K562 (cell line): ENCODE results near the gene RSPH9. TPM values are rescaled to one million over a fixed set of nuclear protein-coding genes. Genes with fewer than 3 reads are reported as not detected.

Experiments used
- CBFA2T2 ChIP-seq: fragments of 450-650 bp; conservative IDR thresholded peaks from 2 replicates; pipeline ENCODE4 v1.6.1; 2017; ENCODE audit warnings: mild to moderate bottlenecking
- ERF ChIP-seq: fragments of 450-650 bp; formaldehyde crosslinking; IDR thresholded peaks from 2 replicates; pipeline ENCODE4 v1.4.0; 2020; ENCODE audit warnings: mild to moderate bottlenecking, mixed read lengths
- HIVEP1 ChIP-seq: fragments of 250-450 bp; sonication (Bioruptor Pico); IDR thresholded peaks from 2 replicates; pipeline ENCODE4 v1.4.0; 2020; ENCODE audit warnings: mild to moderate bottlenecking
- KDM1A ChIP-seq, 2 experiments: fragments of 450-650 bp; IDR thresholded peaks; 2 replicates each; pipeline ENCODE4 v1.6.1; 2016; ENCODE audit warnings: mild to moderate bottlenecking in 2 of 2
- KLF13 ChIP-seq: fragments of 450-650 bp; IDR thresholded peaks from 2 replicates; pipeline ENCODE4 v1.6.1; 2016; ENCODE audit warnings: missing genetic modification characterization, low read depth, mild to moderate bottlenecking, missing compliant biosample characterization, moderate library complexity, borderline replicate concordance
- KLF16 ChIP-seq: IDR thresholded peaks from 2 replicates; pipeline ENCODE4 v1.6.1; 2016; ENCODE audit warnings: antibody characterized with exemption
- MAFF ChIP-seq: IDR thresholded peaks from 2 replicates; pipeline ENCODE4 v1.6.1; 2012; ENCODE audit warnings: low read length, improper control_type of control experiment
- NRF1 ChIP-seq, 2 experiments: fragments of 450-650 bp; IDR thresholded peaks in 1 of 2; conservative IDR thresholded peaks in 1 of 2; 2 replicates each; pipeline ENCODE4 v1.6.1; 2014; ENCODE audit warnings: mild to moderate bottlenecking in 2 of 2
- PCBP1 ChIP-seq: fragments of 200-400 bp; formaldehyde crosslinking; IDR thresholded peaks from 2 replicates; pipeline ENCODE4 v1.6.1; 2018; ENCODE audit warnings: mild to moderate bottlenecking, low read depth, low read length; ENCODE audit not compliant: poor library complexity, severe bottlenecking
- POLR3G ChIP-seq: IDR thresholded peaks from 2 replicates; pipeline ENCODE4 v1.6.1; 2011; ENCODE audit not compliant: insufficient read length, insufficient replicate concordance; ENCODE audit errors: extremely low read depth
- RBM14 ChIP-seq: fragments of 200-400 bp; formaldehyde crosslinking; IDR thresholded peaks from 2 replicates; pipeline ENCODE4 v1.6.1; 2018; ENCODE audit warnings: low read depth, mild to moderate bottlenecking, low read length, moderate library complexity, borderline replicate concordance; ENCODE audit not compliant: insufficient read depth
- SMARCA5 ChIP-seq: fragments of 450-650 bp; IDR thresholded peaks from 2 replicates; pipeline ENCODE4 v1.6.1; 2016
- SMARCC2 ChIP-seq: fragments of 450-650 bp; IDR thresholded peaks from 2 replicates; pipeline ENCODE4 v1.6.1; 2017; ENCODE audit warnings: antibody characterized with exemption, moderate library complexity, mild to moderate bottlenecking, low read depth
- ZNF347 ChIP-seq: fragments of 450-650 bp; formaldehyde crosslinking; IDR thresholded peaks from 2 replicates; pipeline ENCODE4 v1.4.0; 2020; ENCODE audit warnings: low read depth, mild to moderate bottlenecking, moderate library complexity
- ZNF445 ChIP-seq: fragments of 250-450 bp; sonication (Bioruptor Pico); IDR thresholded peaks from 2 replicates; pipeline ENCODE4 v1.4.0; 2020; ENCODE audit warnings: low read depth, mild to moderate bottlenecking, moderate library complexity
- ZNF583 ChIP-seq: fragments of 250-450 bp; sonication (Bioruptor Pico); IDR thresholded peaks from 2 replicates; pipeline ENCODE4 v1.4.0; 2020
- ZZZ3 ChIP-seq: fragments of 450-650 bp; IDR thresholded peaks from 2 replicates; pipeline ENCODE4 v1.6.1; 2016; ENCODE audit warnings: antibody characterized with exemption, mild to moderate bottlenecking, moderate library complexity
- polyA plus RNA-seq, 8 experiments: library from polyadenylated mRNA; depleted of rRNA in 4 of 8; stranded (reverse) in 5 of 8; unstranded in 3 of 8; fragments of >200 nt; fragmentation: Nextera tagmentation in 2 of 8; fragmentation: Illumina TruSeq in 1 of 8; extraction: Ambion mirVana in 2 of 8; extraction: Trizol in 1 of 8; gene quantifications; 2 replicates each; pipeline versions ENCODE4 v1.2.1 to v1.2.3, GENCODE V29; 2011 to 2014; ENCODE audit warnings: inconsistent platforms in 1 of 8, missing spikeins in 1 of 8
- total RNA-seq, 7 experiments: library from RNA; depleted of rRNA in 6 of 7; stranded (reverse); fragments of >200 nt in 6 of 7; fragmentation: Illumina TruSeq in 2 of 7; extraction: Trizol in 2 of 7; gene quantifications; 2 replicates each; pipeline versions ENCODE4 v1.2.1 to v1.2.3, GENCODE V29; 2011 to 2021; ENCODE audit warnings: low replicate concordance in 1 of 7
- TF ChIP-seq, protein P1 (sequence below), 2 experiments: fragments of 450-650 bp; IDR thresholded peaks; 2 replicates each; pipeline ENCODE4 v1.6.1; 2018; ENCODE audit warnings: mild to moderate bottlenecking in 2 of 2, low read depth in 1 of 2; ENCODE audit not compliant: partially characterized antibody in 2 of 2
- TF ChIP-seq, protein P2 (sequence below): fragments of 450-650 bp; IDR thresholded peaks from 2 replicates; pipeline ENCODE4 v1.6.1; 2016; ENCODE audit warnings: missing biosample characterization, missing genetic modification characterization
- TF ChIP-seq, protein P3 (sequence below): sonication (generic); formaldehyde crosslinking; IDR thresholded peaks from 2 replicates; pipeline ENCODE4 v1.8.1; 2023; ENCODE audit warnings: mild to moderate bottlenecking, missing genetic modification reagents
- TF ChIP-seq, protein P4 (sequence below): fragments of 250-450 bp; sonication (Bioruptor Pico); IDR thresholded peaks from 2 replicates; pipeline ENCODE4 v1.8.0; 2021; ENCODE audit warnings: borderline replicate concordance, mild to moderate bottlenecking, moderate library complexity; ENCODE audit not compliant: poor library complexity, severe bottlenecking

RSPH9 gene
- total and polyA plus RNA-seq, 9 of the 15 experiments (the other 6 are each of a cell fraction or from before 2014, with no cell fraction given): 0.05 to 0.60 (median 0.39) TPM; not detected in 6

DNA sequence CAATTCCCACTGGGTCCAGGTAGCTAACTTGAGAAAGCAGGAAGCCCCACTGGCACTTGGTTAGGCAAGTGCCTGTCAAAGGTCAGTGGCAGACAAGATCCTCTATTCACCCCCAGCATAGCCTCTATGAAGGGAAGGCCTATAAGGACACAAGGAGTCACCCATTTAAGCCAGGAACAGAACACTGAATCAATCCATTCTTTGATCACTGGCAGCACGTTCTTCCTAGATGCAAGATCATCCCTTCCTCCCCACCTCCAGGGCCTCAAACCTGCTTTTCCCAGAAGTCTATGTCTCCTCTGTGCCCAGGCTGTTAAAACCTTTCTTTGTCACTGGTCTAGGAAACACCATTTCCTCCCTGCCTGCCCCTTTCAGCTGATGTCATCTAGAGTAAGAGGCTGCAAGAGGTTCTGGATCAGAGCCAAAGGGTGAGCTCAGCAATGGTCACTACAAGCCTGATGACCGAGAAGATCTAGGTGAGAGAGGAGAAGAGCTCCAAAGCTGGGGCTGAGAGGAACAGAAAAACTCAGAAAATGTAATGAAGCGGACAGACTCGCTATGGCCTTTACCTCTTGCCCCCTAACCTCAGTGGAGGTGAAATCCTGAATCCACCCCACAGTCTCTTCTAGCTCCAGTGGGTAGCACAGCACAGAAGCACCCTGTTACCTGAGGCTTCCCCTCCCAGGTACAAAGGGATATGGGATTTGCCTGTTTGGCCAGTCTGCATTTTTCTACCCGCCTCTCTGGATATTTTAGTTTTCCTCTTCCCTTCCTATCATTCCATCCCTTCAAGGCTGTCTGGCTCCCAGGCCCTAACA, 17.6 kb upstream of the RSPH9 start (continued):
- TF ChIP-seq, protein P1, sequence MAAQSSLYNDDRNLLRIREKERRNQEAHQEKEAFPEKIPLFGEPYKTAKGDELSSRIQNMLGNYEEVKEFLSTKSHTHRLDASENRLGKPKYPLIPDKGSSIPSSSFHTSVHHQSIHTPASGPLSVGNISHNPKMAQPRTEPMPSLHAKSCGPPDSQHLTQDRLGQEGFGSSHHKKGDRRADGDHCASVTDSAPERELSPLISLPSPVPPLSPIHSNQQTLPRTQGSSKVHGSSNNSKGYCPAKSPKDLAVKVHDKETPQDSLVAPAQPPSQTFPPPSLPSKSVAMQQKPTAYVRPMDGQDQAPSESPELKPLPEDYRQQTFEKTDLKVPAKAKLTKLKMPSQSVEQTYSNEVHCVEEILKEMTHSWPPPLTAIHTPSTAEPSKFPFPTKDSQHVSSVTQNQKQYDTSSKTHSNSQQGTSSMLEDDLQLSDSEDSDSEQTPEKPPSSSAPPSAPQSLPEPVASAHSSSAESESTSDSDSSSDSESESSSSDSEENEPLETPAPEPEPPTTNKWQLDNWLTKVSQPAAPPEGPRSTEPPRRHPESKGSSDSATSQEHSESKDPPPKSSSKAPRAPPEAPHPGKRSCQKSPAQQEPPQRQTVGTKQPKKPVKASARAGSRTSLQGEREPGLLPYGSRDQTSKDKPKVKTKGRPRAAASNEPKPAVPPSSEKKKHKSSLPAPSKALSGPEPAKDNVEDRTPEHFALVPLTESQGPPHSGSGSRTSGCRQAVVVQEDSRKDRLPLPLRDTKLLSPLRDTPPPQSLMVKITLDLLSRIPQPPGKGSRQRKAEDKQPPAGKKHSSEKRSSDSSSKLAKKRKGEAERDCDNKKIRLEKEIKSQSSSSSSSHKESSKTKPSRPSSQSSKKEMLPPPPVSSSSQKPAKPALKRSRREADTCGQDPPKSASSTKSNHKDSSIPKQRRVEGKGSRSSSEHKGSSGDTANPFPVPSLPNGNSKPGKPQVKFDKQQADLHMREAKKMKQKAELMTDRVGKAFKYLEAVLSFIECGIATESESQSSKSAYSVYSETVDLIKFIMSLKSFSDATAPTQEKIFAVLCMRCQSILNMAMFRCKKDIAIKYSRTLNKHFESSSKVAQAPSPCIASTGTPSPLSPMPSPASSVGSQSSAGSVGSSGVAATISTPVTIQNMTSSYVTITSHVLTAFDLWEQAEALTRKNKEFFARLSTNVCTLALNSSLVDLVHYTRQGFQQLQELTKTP (IDR thresholded peaks at IDR 0.05; ENCODE audit: low read depth in 1 of 2, partially characterized antibody in 2 of 2): peak; percentile 86 to 97
- TF ChIP-seq SMARCC2 (no peak; the same call in 1 of the 2 replicates), KLF13 (tag) (peak; percentile 11; the same call in 1 of the 2 replicates), SMARCA5 (peak; percentile 10; the same call in 1 of the 2 replicates), RBM14 (no peak), MAFF (peak; percentile 48; the same call in 1 of the 2 replicates), ZNF445 (CRISPR knock-in tag) (no peak), CBFA2T2 (no peak), ZNF583 (CRISPR knock-in tag) (peak; percentile 91), KDM1A (IDR thresholded peaks at IDR 0.05) (no peak), ZZZ3 (no peak), ZNF347 (no peak), HIVEP1 (CRISPR knock-in tag) (0 out of 2 replicates have a peak, but pooled peaks have one; percentile 1), ERF (CRISPR knock-in tag) (no peak; the same call in 1 of the 2 replicates), POLR3G (no peak), NRF1 (conservative IDR thresholded peaks at IDR 0.05 in 1 of 2, IDR thresholded peaks at IDR 0.05 in 1 of 2) (peak; percentile 44 to 48), PCBP1 (no peak), KLF16 (no peak)
- TF ChIP-seq, protein P2, sequence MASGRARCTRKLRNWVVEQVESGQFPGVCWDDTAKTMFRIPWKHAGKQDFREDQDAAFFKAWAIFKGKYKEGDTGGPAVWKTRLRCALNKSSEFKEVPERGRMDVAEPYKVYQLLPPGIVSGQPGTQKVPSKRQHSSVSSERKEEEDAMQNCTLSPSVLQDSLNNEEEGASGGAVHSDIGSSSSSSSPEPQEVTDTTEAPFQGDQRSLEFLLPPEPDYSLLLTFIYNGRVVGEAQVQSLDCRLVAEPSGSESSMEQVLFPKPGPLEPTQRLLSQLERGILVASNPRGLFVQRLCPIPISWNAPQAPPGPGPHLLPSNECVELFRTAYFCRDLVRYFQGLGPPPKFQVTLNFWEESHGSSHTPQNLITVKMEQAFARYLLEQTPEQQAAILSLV (tag): peak; percentile 92
- TF ChIP-seq, protein P3, sequence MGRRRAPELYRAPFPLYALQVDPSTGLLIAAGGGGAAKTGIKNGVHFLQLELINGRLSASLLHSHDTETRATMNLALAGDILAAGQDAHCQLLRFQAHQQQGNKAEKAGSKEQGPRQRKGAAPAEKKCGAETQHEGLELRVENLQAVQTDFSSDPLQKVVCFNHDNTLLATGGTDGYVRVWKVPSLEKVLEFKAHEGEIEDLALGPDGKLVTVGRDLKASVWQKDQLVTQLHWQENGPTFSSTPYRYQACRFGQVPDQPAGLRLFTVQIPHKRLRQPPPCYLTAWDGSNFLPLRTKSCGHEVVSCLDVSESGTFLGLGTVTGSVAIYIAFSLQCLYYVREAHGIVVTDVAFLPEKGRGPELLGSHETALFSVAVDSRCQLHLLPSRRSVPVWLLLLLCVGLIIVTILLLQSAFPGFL: no peak
- TF ChIP-seq, protein P4, sequence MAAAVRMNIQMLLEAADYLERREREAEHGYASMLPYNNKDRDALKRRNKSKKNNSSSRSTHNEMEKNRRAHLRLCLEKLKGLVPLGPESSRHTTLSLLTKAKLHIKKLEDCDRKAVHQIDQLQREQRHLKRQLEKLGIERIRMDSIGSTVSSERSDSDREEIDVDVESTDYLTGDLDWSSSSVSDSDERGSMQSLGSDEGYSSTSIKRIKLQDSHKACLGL (CRISPR knock-in tag): no peak
